Nephron (organoid): ENCODE results near the gene BRMS1.

Experiments
- H3K27ac Mint-ChIP-seq, 3 experiments: 2 replicates each; pipeline ENCODE4 v1.8.0; 2020; ENCODE audit warnings: mixed read lengths in 3 of 3, mild to moderate bottlenecking in 2 of 3, moderate library complexity in 1 of 3
- H3K27me3 Mint-ChIP-seq: 2 replicates; pipeline ENCODE4 v1.8.0; 2021; ENCODE audit warnings: low read depth, mild to moderate bottlenecking, moderate library complexity, mixed read lengths
- H3K36me3 Mint-ChIP-seq: 2 replicates; pipeline ENCODE4 v1.8.0; 2020; ENCODE audit warnings: low read depth, mixed read lengths
- H3K4me1 Mint-ChIP-seq: 2 replicates; pipeline ENCODE4 v1.8.0; 2020; ENCODE audit warnings: mixed read lengths
- H3K4me3 Mint-ChIP-seq, 3 experiments: 2 replicates each; pipeline ENCODE4 v1.8.0; 2020; ENCODE audit warnings: mild to moderate bottlenecking in 3 of 3, mixed read lengths in 3 of 3, moderate library complexity in 2 of 3
- H3K9me3 Mint-ChIP-seq: 2 replicates; pipeline ENCODE4 v1.8.0; 2020; ENCODE audit warnings: mixed read lengths
- TF ChIP-seq, protein P1 (sequence below), 3 experiments: fragments of 200-600 bp; sonication (generic); IDR thresholded peaks; one replicate each; pipeline ENCODE4 v1.5.0; 2021; ENCODE audit warnings: antibody characterized with exemption in 3 of 3; ENCODE audit not compliant: unreplicated experiment in 3 of 3

BRMS1 gene

DNA sequence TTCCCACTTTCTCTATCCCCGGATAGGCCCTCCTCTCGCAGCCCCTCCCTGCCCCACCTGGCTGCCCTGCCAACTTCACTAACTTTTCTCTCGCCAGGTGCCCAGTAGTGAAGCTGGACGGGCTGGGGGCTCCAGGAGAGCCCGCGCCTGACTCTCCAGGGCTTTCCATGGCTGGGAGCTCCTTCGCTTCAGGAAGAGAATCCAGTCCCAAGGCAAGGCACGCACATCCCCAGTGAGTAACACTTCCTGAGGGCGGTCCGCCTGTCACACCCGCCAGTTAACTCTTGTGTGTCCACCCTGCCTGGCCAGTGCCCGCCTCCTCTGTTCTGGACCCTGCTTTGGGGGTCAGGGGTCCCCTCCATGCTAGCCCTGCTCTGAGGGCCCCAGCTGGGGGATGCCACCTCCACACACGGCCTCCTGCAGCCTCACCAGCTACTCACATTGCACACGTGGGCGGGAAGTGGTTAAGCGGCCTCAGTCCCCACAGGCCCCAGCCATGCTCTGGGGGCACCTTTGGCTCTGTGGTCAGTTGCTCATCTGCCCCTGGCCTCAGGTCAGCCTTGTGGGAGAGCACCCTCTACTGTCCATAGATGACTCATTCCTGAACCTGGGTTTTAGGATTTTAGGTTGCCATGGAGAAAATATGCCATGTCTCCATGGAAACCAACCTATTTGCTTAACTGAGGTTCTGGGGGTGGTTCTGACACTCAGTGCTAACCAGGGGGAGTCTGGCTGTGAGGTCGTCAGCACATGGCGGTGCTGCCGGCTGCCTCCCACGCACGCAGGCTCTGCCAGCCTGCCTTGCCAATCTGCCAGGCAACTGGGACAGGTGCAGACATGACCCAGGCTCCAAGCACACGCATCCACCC, 8.4 kb downstream of the BRMS1 start, which contains the start of gene RIN1:
Gene RIN1, minus strand, starts transcription at position 201 of the 869 bp plus-strand sequence. Its CDS starts 32 bp downstream, at position 169.
- peaks cover 6% of the 10 kb centered on the region for H3K27me3 Mint-ChIP-seq
- H3K4me3 Mint-ChIP-seq = peak within 1 kb of the TSS; percentile 92 to 95 (median 95)
- TF ChIP-seq, protein P1, sequence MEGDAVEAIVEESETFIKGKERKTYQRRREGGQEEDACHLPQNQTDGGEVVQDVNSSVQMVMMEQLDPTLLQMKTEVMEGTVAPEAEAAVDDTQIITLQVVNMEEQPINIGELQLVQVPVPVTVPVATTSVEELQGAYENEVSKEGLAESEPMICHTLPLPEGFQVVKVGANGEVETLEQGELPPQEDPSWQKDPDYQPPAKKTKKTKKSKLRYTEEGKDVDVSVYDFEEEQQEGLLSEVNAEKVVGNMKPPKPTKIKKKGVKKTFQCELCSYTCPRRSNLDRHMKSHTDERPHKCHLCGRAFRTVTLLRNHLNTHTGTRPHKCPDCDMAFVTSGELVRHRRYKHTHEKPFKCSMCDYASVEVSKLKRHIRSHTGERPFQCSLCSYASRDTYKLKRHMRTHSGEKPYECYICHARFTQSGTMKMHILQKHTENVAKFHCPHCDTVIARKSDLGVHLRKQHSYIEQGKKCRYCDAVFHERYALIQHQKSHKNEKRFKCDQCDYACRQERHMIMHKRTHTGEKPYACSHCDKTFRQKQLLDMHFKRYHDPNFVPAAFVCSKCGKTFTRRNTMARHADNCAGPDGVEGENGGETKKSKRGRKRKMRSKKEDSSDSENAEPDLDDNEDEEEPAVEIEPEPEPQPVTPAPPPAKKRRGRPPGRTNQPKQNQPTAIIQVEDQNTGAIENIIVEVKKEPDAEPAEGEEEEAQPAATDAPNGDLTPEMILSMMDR (IDR thresholded peaks at IDR 0.05; ENCODE audit: unreplicated experiment in 3 of 3) = peak in 2 of 3 experiments; percentile 21 to 43
- peaks cover 15% of the 10 kb centered on the region for H3K4me1 Mint-ChIP-seq
- peak within 1 kb of the TSS; percentile 24 to 43 (median 38) for H3K27ac Mint-ChIP-seq
- no peaks in the 10 kb centered on the region for H3K9me3 Mint-ChIP-seq
- peaks cover 12% of the 10 kb centered on the region for H3K36me3 Mint-ChIP-seq

DNA sequence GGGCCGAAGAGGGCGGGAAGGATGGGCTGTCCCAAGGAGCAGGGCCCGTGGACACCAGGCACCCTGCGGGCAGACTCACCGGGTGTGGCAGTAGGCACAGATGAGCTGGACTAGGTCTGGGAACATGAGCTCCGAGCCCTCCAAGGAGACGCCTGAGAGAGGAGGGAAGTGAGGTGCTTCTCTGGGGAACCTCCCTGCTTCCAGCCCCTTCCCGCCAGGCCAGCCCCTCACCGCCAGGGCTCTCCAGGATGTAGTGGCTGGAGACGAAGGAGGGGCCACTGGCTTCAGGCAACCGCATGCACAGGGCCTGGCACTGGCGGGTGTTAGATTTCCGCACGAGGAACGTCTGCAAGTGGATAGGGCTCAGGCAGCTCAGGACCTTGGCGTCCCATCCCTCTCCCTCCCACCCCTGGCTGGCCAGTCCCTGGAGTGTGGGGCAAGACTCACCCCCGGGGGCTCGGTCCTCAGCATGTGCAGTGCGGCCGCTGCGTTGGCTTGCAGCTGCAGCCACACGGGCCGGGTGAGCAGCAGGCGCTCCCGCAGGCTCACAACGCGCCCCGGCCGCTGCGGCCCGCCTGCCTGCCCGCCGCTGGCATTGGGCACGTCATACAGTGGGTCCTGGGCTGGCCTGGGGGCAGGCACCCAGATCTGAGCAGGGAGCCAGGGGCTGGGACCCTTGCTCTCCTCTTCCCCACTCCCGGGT, 9.2 kb downstream of the BRMS1 start:
- Mint-ChIP-seq H3K27ac (peak overlapping the region in 1 of 3 experiments; percentile 38), H3K27me3 (peaks cover 6% of the 10 kb centered on the region), H3K9me3 (no peaks in the 10 kb centered on the region), H3K4me1 (peaks cover 15% of the 10 kb centered on the region), H3K36me3 (peaks cover 9% of the 10 kb centered on the region), H3K4me3 (peak overlapping the region; percentile 92 to 95 (median 95))
- TF ChIP-seq, protein P1 (IDR thresholded peaks at IDR 0.05; ENCODE audit: unreplicated experiment in 3 of 3) = no peak

DNA sequence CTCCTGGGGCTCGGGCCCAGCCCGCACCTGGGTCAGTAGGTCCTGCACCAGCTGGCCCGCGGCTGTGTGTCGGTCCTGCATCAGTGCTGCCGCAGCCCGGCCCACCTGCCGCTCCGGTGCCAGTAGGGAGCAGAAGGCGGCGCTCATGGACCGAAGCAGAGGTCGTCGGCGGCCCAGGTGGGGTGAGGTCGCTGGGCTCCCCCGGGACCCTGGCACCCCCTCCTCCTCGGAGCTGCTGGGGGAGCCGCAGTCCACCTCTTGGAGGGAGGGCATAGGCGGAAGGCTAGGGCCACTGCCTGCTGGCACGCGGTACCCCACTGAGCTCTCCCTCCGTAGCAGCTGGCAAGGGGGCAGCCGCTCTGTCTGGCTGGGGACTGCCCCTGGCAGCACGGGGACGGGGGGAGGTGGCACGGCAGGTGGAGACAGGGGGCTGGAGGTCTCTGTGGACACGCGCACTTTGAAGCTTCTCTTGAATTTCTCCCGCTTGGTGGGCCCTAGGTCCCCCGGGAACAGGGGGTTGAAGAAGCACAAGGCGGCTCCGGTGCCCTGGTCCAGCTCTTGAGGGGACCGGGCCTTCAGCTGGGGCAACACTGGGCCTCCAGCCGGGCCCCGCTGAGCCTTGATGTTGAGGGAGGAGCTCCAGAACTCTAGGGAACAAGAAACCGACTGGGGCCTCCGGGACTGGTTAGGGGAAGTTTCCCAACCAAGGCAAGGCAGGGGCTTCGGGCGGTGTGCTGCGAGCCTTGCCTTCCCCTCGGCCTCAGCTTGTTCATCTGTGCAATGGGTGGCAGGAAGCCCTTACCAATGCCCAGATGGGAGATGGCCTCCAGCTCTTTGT, 10.1 kb downstream of the BRMS1 start:
- H3K9me3 Mint-ChIP-seq = no peaks in the 10 kb centered on the region
- peaks cover 6% of the 10 kb centered on the region for H3K27me3 Mint-ChIP-seq

DNA sequence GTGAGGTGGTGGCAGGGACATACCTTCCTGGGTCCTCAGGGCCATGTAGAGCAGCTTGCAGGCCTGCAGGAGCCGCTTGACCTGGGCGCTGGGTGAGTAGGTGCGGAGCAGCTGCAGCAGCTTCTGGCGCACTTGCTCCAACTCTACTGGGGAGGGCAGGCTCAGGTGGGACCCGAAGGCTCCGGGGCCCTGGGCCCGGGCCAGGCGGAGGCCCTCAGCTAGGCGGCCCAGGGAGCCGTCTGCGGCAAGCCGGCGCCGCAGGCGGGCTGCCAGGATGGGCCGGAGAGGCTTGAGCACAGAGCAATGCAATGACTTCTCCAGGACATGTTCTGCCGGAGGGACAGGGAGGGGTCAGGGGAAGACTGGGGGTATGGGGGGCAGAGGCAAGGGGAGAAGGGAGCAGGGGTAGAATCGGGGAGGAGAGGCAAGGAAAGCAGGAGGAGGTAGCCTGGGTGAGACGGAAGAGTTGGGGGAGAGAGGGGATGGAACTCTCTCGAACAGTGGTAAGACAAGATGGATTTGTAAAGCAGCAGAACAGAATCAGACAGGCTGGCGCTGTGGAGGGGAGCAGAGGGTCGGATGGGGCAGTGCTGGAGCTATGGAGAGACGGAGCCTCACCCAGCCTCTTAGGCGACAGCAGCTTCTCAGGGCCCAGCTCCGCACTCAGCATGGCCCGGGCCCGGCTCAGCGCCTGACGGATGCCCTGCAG, 10.9 kb downstream of the BRMS1 start:
- Mint-ChIP-seq H3K9me3 (no peaks in the 10 kb centered on the region), H3K27me3 (peaks cover 6% of the 10 kb centered on the region), H3K36me3 (peaks cover 5% of the 10 kb centered on the region), H3K4me1 (peaks cover 15% of the 10 kb centered on the region), H3K4me3 (peak overlapping the region; percentile 35 to 70 (median 57)), H3K27ac (no peak overlapping the region)
- TF ChIP-seq, protein P1 (IDR thresholded peaks at IDR 0.05; ENCODE audit: unreplicated experiment in 3 of 3) = no peak

More for the DNA sequence above, 10.1 kb downstream of the BRMS1 start:
- TF ChIP-seq, protein P1 (IDR thresholded peaks at IDR 0.05; ENCODE audit: unreplicated experiment in 3 of 3) = no peak
- Mint-ChIP-seq H3K27ac (no peak overlapping the region), H3K4me1 (peaks cover 15% of the 10 kb centered on the region), H3K4me3 (peak overlapping the region; percentile 71 to 73 (median 73)), H3K36me3 (peaks cover 7% of the 10 kb centered on the region)

DNA sequence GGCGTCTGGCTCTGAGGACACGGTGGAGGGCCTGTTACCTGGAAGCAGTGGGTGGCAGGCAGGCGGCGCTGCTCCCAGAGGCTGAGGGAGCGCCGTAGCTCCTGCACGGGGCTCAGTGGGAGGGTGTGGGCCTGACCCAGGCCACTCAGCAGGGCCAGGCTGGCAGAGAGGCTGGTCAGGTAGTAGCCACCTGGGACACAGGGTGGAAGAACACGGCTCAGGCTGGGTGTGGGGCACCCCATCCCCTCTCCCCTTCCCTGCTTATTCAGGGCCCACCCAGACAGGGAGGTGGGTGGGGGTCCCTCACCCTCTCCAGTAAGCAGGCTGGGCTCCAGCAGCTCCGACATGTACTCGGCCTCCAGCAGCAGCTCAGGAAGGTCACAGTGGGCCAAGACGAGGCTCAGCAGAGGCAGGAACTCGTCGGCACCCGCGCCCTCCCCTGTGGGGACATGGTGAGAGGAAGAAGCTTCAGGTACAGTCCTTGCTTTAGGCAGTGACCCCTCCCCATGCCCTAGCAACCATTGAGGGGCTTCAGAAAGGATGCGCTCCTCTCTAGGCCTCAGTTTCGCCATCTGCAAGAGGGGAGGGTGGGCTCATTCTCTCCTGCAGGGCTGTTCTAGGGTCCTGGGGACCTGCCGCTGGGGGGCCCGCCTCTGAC, 11.6 kb downstream of the BRMS1 start:
- Mint-ChIP-seq H3K9me3 (no peaks in the 10 kb centered on the region), H3K36me3 (no peaks in the 10 kb centered on the region), H3K27ac (no peak overlapping the region), H3K4me1 (peaks cover 19% of the 10 kb centered on the region), H3K4me3 (no peak overlapping the region), H3K27me3 (peaks cover 6% of the 10 kb centered on the region)
- TF ChIP-seq, protein P1 (IDR thresholded peaks at IDR 0.05; ENCODE audit: unreplicated experiment in 3 of 3) = no peak
